ENCODE measurements around the gene PDGFD.

The PDGFD gene

GRCh38 chr11:104015649-104016415, 148.1 kb downstream of the PDGFD start:
- no peak for DNase-seq (ENCODE audit: low spot score)
- H3K4me3 ChIP-seq = no peak overlapping the region
- TF ChIP-seq CTCF (IDR thresholded peaks at IDR 0.05) = no peak

GRCh38 chr11:104011044-104011443, 152.9 kb downstream of the PDGFD start:
- no peak for TF ChIP-seq CTCF (IDR thresholded peaks at IDR 0.05)
- no peak overlapping the region for H3K27ac ChIP-seq
- H3K4me3 ChIP-seq = no peak overlapping the region
- DNase-seq (ENCODE audit: low spot score) = no peak

More at GRCh38 chr11:104015649-104016415, 148.1 kb downstream of the PDGFD start:
- H3K27ac ChIP-seq = no peak overlapping the region

GRCh38 chr11:104009744-104010143, 154.2 kb downstream of the PDGFD start:
- no peak overlapping the region for H3K27ac ChIP-seq
- no peak for TF ChIP-seq CTCF (IDR thresholded peaks at IDR 0.05)
- no peak overlapping the region for H3K4me3 ChIP-seq
- DNase-seq (ENCODE audit: low spot score) = no peak

GRCh38 chr11:104005234-104005855, 158.6 kb downstream of the PDGFD start:
- no peak for TF ChIP-seq CTCF (IDR thresholded peaks at IDR 0.05)
- DNase-seq (ENCODE audit: low spot score) = no peak
- Histone ChIP-seq H3K27ac (no peak overlapping the region), H3K4me3 (no peak overlapping the region)

GRCh38 chr11:104003491-104003890, 160.5 kb downstream of the PDGFD start:
- no peak overlapping the region for H3K4me3 ChIP-seq
- no peak for DNase-seq (ENCODE audit: low spot score)
- no peak overlapping the region for H3K27ac ChIP-seq
- no peak for TF ChIP-seq CTCF (IDR thresholded peaks at IDR 0.05)

- TF ChIP-seq CTCF (IDR thresholded peaks at IDR 0.05) = no peak
- no peak overlapping the region for H3K4me3 ChIP-seq
- no peak for DNase-seq (ENCODE audit: low spot score)
- no peak overlapping the region for H3K27ac ChIP-seq
These were observed 162.3 kb downstream of the PDGFD start for GRCh38 chr11:104001561-104002056.

GRCh38 chr11:104000798-104001197, 163.1 kb downstream of the PDGFD start:
- TF ChIP-seq CTCF (IDR thresholded peaks at IDR 0.05) = no peak
- Histone ChIP-seq H3K4me3 (no peak overlapping the region), H3K27ac (no peak overlapping the region)
- DNase-seq (ENCODE audit: low spot score) = no peak
